Kidney tubule cell (primary cell): ENCODE measurements around the gene MEF2C.

Source experiments
- DNase-seq: peaks from one replicate; pipeline ENCODE4 v3.0.0-alpha.2; 2018; ENCODE audit warnings: low spot score

MEF2C gene

DNA sequence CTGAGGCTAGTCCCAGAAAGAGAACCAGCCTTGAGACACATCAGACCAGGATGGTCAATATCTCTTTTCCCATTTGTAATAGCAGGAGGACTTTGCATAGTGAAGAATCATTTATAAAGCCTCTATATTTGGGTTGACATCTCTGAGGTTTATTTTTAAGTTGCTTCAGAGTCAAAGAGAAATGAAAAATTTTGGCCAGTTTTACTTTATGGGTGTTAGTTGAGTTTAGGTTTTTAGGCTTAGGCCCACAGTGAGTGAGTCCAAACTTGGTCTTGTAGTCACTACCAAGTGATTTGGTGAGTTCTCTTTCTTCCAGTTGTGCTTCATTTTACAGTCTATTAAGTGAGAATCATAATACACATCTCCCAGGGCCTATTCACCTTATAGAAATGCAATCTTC, 5.3 kb upstream of the MEF2C start:
- DNase-seq, result no peak

DNA sequence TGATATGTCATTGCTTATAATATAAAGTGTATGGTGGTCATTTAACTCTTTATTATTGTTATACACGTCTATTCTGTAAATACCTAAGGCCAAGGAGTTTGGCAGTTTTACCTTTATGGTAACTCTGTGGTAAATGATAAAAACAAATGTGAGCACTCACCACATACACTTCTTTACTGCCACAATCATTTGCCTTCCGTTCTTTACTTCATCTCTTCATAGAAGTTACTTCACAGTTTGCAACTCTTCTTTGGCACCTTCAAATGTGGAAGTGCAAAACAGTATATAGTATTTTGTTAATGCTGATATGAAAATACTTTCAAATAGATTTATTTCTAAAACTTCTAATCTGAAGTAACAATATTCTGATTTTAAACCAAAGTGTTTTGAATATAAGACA, 4.4 kb upstream of the MEF2C start:
- DNase-seq, result no peak

DNA sequence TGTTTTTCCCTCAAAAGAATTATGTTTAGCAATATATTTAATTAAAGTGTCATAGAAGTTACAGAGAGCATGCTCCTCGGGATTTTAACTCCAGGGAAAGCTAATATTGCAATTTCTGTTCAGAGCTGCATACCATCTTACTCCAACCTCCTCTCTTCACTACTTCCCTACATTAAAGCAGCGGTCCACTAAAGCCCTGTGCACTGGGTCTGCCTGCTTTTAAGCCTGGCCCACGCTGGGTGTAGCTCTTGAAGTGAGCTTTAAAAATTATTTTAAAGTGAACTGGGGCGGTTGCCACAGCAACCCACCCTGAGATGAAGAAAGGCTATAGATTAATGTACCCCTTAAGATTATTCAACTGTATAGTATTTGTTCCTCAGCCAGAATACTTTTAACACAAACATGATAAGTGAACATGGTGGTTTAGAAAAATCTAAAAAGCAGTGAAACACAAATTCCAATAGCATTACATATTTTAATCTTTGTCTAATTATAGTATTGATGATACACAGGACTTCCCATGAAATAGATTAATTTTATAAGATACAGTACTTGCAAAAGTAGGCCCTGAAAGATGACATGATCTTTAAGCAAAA, 3.9 kb upstream of the MEF2C start:
- DNase-seq, result no peak

DNA sequence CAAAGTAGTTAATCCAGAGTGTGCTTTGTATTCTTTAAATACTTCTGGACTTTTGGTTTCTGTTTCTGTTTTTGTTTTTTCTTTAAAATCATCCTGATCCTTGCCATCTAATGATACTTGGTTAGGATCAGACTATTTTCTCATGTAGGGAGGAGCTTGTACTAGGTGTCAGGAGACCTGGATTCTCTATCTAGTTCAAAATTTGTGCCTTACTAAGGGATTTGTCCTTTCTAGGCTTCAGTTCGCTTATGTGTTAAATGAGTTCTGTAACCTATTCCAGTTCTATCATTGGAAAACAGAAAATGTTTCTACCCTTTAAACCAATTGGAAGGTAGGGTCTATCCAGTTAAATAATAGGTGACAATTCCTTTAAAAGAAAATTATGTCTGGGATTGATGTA, 3.3 kb upstream of the MEF2C start:
- DNase-seq, result no peak

DNA sequence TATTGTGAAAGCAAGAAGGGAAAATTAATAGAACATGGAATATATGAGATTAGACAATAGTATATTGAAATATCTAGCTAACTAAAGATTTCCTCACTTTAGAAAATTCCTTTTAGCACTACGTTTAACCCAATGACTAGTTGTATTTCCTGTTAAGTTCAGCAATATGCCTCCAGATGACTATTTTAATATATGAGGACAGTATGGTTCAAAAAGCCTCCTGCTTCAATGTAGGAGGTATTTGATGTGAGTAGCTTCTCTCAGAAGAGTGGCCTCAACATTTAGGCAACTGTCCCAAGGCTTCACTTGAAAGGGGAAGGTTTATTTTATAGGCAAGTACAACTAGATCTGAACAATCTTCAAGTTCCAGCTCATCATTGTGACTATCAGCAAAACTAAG, 2.0 kb upstream of the MEF2C start:
- no peak for DNase-seq

DNA sequence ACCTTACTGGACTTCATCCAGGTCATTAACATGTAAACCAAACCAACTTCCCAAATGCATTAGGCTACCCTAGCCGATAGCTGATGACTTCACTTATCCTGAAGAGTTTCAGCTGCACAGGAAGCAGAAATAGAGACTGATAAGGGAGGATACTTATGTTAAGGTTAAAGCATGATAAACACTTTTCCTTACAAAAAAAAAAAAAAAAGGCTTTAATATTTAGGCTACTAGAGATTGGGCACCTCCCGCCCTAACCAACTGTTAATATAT, 1.6 kb upstream of the MEF2C start:
- no peak for DNase-seq

DNA sequence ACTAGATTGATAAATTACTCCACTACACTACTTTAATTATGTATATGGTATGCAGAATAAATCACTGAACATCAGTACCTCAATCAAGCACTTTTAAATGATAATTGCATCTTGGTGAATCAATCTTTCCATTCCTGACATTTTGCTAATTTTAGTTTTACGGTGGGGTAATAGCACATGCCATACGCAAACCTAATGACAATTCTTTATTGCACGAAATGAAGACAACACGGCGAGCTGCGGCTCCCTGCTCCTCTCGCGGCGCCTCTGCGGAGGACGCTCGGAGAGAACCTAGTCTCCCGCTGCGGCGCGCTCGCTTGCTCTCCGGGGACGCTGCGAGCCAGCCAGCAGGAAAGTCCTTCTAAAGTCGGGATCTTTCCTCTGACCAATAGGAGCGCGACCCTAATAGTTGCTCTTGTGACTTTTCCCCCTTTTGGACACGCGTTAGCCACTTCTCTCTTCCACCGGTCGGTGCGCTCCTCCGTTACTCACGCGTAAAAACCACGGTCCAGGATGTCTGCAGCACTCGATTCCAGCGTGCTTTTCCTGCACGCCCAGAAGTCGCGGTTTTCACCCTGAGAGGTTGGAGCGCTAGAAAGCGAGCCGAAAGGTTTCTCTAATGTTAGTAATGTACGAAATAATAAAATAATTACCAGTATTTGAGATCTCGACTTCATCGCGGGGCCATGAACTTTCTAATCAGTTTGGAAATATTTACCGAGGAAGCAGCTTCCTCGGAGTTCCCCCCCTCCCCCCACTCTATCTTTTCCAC, 1.0 kb upstream of the MEF2C start:
- DNase-seq, result peak; percentile 57

DNA sequence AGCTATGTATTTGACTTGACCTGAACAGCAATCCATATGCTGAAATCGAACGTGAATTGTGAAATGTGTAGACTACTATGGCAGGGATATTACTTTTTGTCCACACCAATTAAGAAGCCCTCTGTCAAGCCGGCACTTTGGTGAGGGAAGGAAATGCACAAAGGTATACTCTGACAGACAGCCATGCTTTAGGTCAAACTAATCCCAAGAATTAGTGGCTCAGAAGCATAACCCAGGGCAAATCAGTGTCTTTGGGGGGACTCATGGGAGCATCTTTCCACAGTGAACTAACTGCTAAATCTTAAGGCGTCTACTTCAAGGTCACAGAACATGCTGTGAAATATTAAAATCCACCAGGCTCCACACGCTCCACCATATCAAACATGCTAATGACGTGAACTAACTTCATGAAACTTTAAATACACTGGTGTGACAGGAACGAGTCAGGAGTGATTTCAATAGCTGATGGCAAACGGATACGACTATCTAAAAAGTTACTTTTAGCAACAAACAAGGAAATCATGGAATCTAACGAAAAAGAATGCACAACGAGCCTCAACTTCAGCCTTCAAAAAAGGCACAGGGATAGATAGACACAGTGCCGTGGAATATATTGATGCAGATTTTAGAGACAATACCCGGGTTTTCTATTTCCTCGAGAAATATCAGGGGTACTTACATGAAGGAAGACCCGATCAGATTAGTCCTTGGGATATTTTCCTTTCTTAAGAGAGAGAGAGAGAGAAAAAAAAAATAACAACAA, 527 bp downstream of the MEF2C start:
- no peak for DNase-seq

DNA sequence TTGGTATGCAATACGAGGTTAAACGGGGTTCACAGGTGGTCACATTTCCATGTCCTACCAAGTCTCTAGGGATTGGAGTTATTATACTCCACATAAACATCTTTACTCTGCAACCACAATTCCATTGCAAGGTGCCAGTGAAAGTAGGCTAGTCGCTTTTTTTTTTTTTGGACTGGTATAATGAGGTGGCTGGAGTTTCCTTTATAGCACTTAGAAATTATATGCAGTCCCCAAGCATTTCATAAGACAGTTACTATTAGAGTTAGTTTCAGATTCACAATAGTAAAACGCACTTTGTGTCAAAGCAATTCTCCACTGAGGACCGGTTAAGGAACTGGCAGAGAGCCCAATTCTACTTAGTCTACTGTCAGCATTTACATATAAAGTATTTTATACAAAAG, 1.4 kb downstream of the MEF2C start:
- DNase-seq, result no peak

DNA sequence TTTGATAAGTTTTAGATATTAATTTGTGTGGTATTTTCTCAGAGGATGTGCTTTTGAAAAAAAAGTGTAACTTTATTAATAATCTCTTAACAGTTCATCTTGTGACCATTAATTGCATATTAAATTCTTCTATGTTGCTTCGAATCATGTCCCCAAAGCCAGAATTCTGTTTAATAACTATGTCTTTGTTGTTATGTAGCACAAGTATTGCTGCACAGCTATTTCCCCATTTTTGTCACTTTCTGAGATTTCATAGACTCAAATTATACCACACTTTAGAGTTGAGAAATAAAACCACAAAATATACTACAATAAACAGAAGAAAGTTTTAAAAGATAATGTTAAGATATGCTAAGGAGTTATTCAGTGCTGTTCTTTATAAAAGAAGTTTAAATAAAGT, 2.8 kb downstream of the MEF2C start:
- no peak for DNase-seq

DNA sequence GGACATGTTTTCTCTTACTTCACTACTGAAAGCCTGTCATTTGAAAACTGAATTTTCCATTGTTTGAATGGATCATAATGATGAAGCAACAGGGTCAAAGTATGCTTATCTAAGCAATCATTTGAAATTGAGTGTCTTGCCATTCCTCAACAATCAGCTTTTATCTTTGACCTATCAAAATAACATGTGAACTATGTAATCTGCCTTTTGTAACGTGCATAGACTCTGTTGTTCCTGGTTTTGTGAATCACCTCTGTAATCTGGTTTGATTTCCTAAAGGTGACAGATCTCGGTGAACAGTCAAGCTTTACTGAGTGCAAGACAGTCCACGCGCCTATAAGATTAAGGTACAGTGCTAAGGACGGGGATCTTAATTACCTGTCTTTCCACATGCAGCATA, 3.3 kb downstream of the MEF2C start:
- DNase-seq, result peak; percentile 7

DNA sequence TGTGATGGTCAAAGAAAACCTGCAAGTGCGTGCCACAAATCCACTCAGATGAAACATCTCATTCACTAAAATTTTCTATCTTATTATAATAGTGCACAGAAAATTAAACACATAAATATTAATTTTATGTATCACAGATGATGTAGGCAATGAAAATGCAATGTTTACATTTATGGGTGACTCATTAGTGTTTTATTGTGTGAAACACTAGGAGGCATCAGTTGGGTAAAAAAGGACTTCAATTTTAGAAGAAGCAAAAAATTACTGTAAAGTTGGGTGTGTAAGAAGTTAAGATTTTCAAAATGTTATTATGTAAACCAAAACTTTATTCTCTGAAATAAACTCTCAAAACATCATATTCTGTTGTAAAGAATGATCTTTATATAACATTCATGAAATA, 4.0 kb downstream of the MEF2C start:
- DNase-seq, result no peak

DNA sequence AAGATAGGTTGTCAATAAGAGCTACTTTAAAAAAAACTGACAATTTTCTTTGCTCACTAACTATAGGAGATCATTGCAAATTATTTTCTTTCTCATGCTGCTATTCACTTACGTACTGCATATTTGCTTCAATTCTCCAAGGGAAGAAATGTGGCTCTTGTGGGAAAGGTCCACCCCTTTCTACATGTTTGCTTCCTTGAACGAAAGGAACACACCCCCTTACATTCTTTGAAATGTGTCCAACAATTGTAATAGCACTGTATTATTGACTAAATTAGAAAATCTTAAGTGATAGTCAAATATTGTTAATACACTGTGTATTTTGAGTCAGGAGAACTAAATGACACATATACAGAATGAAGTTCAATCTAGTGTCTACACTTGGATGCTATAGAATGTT, 5.2 kb downstream of the MEF2C start:
- peak; percentile 10 for DNase-seq

DNA sequence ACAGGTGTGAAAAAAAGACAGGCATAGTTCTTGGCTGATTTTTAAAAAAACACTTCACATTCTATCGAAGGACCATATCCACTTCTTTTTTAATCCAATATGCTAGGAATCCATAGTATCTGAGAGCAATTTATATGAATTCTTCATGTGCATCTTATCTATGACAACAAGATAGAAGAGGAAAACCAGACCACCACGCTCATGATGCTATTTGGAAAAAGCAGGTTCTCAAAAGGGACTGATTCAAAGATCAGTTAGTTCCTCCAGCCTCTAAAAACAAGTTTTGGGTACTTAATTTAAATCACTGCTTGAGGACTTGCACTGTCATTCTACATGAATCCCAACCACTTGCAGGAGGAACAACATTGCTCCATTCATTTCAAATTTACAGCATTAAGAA, 6.3 kb downstream of the MEF2C start:
- no peak for DNase-seq

DNA sequence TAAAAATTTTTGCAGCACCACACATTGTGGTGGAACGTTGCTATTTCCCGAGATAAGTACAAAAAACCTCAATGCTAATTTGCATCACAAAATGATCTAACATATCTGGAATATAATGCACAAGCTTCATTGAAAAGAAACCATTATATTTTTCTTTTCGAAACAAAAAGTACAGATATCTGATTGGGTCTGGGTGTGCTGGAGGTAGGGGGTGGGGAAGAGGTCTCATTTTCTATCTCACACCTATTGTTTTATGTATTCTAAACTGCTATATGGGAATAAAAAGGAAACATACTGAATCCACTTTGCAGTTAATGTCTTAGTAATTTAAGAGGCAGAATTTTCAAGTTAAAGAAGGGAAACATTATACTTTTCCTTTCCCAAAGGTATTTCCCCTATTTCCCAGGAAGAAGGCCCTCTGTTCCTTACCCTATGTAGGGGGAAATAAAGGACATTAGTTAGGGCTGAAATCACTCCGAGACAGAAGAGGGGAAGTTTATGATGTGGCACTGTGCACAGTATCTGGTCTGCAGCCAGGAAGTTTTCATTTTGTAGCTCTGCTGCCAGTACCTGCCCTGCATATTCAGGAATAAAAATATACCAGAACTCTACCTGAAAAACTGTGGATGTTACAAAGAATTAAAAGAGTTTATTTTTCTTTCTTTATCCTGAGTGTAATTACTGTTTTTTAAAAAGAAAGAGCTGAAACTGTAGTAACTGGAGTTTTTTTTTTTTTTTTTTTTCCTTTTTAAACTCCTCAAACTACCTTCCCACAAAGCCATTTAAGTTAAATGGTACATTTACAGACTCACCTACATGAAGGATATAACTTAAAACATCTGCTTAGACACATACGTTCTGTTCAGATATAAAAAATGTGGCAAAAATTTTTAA, 7.4 kb downstream of the MEF2C start:
- peak; percentile 19 for DNase-seq

DNA sequence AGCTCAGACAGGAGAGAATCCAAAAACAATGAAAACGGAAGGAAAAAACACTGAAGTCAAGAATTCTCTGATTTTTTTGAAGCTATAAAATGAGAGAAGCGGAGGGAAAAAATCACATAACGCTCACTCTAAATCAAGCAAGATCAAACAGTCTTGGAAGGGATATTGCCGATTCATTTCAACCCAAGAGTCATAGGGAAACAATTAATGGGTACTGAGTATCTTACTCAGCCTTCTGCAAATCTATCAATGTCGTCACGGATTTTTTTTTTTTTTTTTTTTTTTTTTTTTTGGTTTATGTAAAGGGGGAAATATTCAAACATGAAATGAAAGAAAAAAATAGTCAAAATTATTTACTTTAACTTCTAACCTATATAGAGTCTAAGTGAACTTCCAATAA, 9.5 kb downstream of the MEF2C start:
- DNase-seq, result no peak

DNA sequence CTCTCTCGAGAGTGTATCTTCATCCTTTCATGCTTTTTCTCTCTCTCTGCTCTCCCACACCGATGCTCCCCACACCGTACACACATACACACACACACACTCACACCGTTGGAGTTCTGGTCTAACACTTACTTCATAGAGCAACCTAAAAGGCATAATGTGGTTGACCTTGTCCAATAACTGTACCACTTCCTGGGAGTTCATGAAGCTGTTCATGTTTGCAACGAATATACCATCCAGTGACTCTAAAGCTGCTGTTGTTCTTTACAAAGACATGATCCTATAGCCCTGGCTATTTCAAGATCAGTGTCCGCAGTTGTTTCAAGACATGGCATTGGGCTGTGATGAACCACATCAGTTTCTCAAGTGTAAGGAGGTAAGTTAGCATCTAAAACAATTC, 10.0 kb downstream of the MEF2C start:
- no peak for DNase-seq

DNA sequence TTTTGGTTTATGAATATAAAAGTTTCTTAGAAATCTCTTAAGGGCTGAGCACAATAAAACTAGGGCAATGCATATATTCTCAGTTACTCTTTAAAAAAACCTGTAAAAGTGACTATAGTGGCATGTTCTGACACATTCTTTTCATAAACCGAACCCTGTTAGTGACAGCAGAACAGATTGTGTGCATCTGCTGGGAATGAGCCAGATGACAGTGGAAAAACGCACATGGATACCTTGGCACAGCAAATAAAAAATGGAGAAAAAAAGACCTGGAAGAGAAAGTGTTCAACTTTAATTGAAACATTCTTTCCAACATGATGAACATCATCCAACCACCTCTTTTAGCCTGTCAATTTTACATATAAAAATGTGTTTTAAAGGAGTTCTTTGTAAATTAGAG, 12.7 kb downstream of the MEF2C start:
- no peak for DNase-seq

DNA sequence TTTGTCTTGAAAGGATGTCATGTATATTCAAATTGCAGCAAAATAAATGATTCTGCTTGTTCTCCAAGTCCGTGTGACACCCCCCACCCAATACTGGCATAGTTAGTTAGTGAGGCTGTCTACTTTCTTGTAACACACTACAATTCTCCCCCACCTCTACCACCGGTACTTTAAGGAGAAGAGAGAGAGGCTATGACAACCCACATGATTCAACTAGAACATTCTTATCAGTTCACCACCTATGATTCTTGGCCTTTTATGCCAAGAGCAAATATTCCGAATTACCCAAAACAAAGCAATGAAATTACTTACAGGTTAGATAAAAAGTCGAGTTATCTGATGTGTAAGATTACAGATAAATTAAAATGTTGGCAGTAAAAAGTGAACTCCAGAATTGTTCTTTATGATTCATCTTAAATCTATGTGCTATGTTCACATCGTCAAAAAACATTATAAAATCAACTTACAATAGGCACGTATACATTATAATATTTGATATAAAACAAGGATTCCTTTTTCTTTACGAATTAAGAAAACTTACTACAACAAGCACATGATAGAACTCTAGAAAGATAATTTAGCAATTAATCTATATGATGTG, 14.4 kb downstream of the MEF2C start:
- DNase-seq, result no peak

DNA sequence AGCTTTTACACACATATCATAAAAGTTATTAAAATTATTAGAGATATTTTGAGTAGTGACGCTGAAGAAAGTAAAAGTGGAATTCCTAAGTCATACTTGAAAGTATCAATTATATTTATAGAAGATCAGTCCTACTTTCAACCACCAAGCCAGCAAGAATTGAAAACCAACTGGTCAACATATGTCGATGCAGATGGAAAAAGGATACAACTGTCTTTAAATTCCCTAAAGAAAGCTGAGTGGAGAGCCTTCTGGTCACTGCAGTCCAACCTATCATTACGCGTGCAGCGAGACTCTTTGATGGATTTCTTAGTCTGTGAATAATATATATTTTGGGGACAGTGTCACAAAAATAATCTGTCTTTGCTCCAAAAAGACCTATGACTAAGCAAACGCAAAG, 15.3 kb downstream of the MEF2C start:
- DNase-seq, result no peak

DNA sequence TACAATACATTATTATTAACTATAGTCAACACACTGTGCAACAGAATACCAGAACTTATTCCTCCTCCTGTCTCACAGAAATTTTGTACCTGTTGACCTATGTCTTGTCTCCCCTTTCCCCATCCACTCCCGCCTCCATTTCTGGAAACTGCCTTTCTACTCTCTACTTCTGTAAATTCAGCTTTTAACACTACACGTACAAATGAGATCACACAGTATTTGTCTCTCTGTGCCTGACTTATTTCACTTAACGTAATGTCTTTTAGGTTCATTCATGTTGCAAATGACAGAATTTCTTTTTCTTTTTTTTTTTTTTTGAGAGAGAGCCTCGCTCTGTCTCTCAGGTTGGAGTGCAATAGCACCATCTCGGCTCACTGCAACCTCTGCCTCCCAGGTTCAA, 19.5 kb downstream of the MEF2C start:
- no peak for DNase-seq

DNA sequence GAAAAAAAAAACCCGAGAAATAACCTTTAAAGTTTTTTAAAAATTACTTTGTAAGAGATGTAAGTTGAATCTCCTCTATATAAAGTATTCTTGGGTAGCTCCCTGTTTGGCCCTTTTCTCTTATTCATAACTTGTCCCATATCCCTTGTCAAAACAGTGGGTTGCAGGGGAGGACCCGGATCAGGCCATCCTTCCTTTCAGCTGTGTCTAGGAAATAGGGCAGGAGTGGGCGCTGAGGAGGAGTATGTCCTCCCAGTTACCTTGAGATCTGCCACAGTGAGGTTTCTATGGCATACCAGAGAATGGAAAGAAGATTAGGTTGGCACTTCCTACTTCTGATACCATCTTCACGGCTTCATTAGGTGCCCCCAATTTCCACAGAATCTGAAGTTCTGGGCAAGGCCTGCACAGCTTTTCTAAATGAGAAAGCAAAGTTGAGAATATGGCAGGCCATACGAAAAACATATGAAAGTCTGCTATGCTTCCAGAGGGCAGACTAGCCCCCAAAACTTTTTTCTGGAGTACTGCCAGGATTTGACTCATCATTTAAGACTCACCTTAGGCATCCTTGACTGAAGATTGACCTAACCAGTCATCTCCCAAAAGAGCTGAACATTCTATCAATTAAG, 20.3 kb downstream of the MEF2C start:
- no peak for DNase-seq
